ENCODE data around the gene RBM3. TPM values are rescaled to one million over a fixed set of nuclear protein-coding genes. Genes with fewer than 3 reads are reported as not detected.

The RBM3 gene
- total RNA-seq, 6 donors from 2014 or later = 129 to 486 (median 187) TPM

- peaks cover 0 to 5% (median 2%) of the 10 kb centered on the region in 4 donors for H3K36me3 ChIP-seq
- 85 to 100% methylated on average over 3 of the region's 3 CpGs for WGBS, 2 donors
- H3K4me1 ChIP-seq = no peaks in the 10 kb centered on the region
- ATAC-seq (ENCODE audit: low FRiP score in 2 of 2) = no peak
- no peaks in the 10 kb centered on the region for H3K27me3 ChIP-seq
- DNase-seq = no peak
- H3K9me3 ChIP-seq = no peaks in the 10 kb centered on the region
- H3K27ac ChIP-seq = no peak overlapping the region
- H3K4me3 ChIP-seq = no peak overlapping the region
- TF ChIP-seq POLR2A (IDR thresholded peaks at IDR 0.05) (no peak), POLR2AphosphoS5 (IDR thresholded peaks at IDR 0.05) (no peak), CTCF (IDR thresholded peaks at IDR 0.05) (no peak), EP300 (IDR thresholded peaks at IDR 0.05) (no peak)
Measured at GRCh38 chrX:48533165-48533564, 41.1 kb upstream of the RBM3 start.

- Histone ChIP-seq H3K9me3 (peaks cover 0 to 7% (median 0%) of the 10 kb centered on the region in 4 donors), H3K4me1 (peaks cover 0 to 7% (median 0%) of the 10 kb centered on the region in 4 donors), H3K4me3 (peak overlapping the region in 3 of 4 donors; percentile 66 to 71 (median 67)), H3K27ac (peak overlapping the region; percentile 86 to 95 (median 92)), H3K36me3 (peaks cover 0 to 7% (median 3%) of the 10 kb centered on the region in 4 donors), H3K27me3 (no peaks in the 10 kb centered on the region)
- DNase-seq (no peak), ATAC-seq (ENCODE audit: low FRiP score in 2 of 2) (no peak)
- TF ChIP-seq POLR2A (IDR thresholded peaks at IDR 0.05) (no peak), CTCF (IDR thresholded peaks at IDR 0.05) (no peak), POLR2AphosphoS5 (IDR thresholded peaks at IDR 0.05) (no peak), EP300 (IDR thresholded peaks at IDR 0.05) (no peak)
- 73 to 83% methylated on average over 13 to 23 of the region's 23 CpGs for WGBS, 2 donors
Measured at GRCh38 chrX:48538641-48539344, 35.5 kb upstream of the RBM3 start.

GRCh38 chrX:48539345-48540027 is 34.8 kb upstream of the RBM3 start, which contains the start of gene TBC1D25:
Gene TBC1D25 (plus strand): TSS chrX:48539714. CDS start chrX:48539798, 84 bp downstream.
- 0 to 31% methylated on average over 9 to 51 of the region's 59 CpGs for WGBS, 2 donors
- H3K27me3 ChIP-seq = no peaks in the 10 kb centered on the region
- H3K4me3 ChIP-seq = peak within 1 kb of the TSS; percentile 40 to 71 (median 66)
- peak; percentile 94 to 98 for DNase-seq
- H3K9me3 ChIP-seq = peaks cover 0 to 7% (median 0%) of the 10 kb centered on the region in 4 donors
- H3K36me3 ChIP-seq = peaks cover 0 to 7% (median 3%) of the 10 kb centered on the region in 4 donors
- H3K27ac ChIP-seq = peak within 1 kb of the TSS; percentile 86 to 95 (median 92)
- TF ChIP-seq CTCF (IDR thresholded peaks at IDR 0.05) = peak; percentile 15 to 58 (median 30)
- peak in 1 of 4 donors; percentile 47 for TF ChIP-seq EP300 (IDR thresholded peaks at IDR 0.05)
- TF ChIP-seq POLR2A (IDR thresholded peaks at IDR 0.05) = peak in 3 of 4 donors; percentile 39 to 68 (median 51)
- peak; percentile 70 to 78 for TF ChIP-seq POLR2AphosphoS5 (IDR thresholded peaks at IDR 0.05)
- ATAC-seq (ENCODE audit: low FRiP score in 2 of 2) = peak; percentile 95 to 97
- H3K4me1 ChIP-seq = peaks cover 0 to 7% (median 0%) of the 10 kb centered on the region in 4 donors

GRCh38 chrX:48540028-48540375 is 34.3 kb upstream of the RBM3 start:
- peaks cover 0 to 7% (median 0%) of the 10 kb centered on the region in 4 donors for H3K9me3 ChIP-seq
- peak overlapping the region; percentile 40 to 71 (median 66) for H3K4me3 ChIP-seq
- H3K36me3 ChIP-seq = peaks cover 0 to 12% (median 3%) of the 10 kb centered on the region in 4 donors
- ATAC-seq (ENCODE audit: low FRiP score in 2 of 2) = peak; percentile 71 to 81
- WGBS, 2 donors = 4 to 45% methylated on average over 12 of the region's 12 CpGs
- peak in 1 of 2 donors; percentile 64 for DNase-seq
- H3K27me3 ChIP-seq = no peaks in the 10 kb centered on the region
- peaks cover 0 to 7% (median 0%) of the 10 kb centered on the region in 4 donors for H3K4me1 ChIP-seq
- H3K27ac ChIP-seq = peak overlapping the region; percentile 86 to 95 (median 92)
- TF ChIP-seq EP300 (IDR thresholded peaks at IDR 0.05) = no peak
- TF ChIP-seq CTCF (IDR thresholded peaks at IDR 0.05) = no peak
